ENCODE data around the gene RBM33. TPM values are rescaled to one million over a fixed set of nuclear protein-coding genes. Genes with fewer than 3 reads are reported as not detected.

The RBM33 gene
- total RNA-seq, 4 donors from 2014 or later = 62.8 to 129 (median 92.8) TPM

DNA sequence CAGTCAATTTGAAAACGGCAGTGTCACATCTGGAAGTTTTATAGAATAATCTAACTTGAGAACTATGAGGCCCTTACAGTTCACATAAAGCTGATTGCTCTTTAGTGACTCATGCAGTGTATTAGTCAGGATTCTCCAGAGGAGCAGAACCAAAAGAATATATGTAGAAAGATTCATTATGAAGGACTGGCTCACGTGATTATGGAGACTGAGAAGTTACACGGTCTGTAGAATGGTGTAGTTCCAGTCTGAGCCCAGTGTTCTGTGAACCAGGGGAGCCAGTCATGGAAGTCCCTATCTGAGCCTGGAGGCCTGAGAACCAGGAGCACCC, 21.5 kb downstream of the RBM33 start:
- Histone ChIP-seq H3K36me3 (no peaks in the 10 kb centered on the region), H3K4me1 (peaks cover 8 to 51% (median 13%) of the 10 kb centered on the region in 4 donors), H3K9me3 (no peaks in the 10 kb centered on the region), H3K27me3 (no peaks in the 10 kb centered on the region), H3K4me3 (no peak overlapping the region), H3K27ac (no peak overlapping the region)
- no peak for DNase-seq
- intact Hi-C loops (cut with DNase I; ENCODE audit: low total_unique reads) = no loop called here
- in situ Hi-C loops (cut with MboI; ENCODE audit: low pct_ligation_motif_present in 1 of 4, low pct_unique_long_range_greater_than_20kb in 1 of 4, low sequenced_read_pairs in 3 of 4) = no loop called here
- TF ChIP-seq POLR2A (IDR thresholded peaks at IDR 0.05) (no peak), EP300 (IDR thresholded peaks at IDR 0.05; ENCODE audit: low read depth) (no peak), POLR2AphosphoS5 (IDR thresholded peaks at IDR 0.05) (no peak)
- TF ChIP-seq, protein P1, sequence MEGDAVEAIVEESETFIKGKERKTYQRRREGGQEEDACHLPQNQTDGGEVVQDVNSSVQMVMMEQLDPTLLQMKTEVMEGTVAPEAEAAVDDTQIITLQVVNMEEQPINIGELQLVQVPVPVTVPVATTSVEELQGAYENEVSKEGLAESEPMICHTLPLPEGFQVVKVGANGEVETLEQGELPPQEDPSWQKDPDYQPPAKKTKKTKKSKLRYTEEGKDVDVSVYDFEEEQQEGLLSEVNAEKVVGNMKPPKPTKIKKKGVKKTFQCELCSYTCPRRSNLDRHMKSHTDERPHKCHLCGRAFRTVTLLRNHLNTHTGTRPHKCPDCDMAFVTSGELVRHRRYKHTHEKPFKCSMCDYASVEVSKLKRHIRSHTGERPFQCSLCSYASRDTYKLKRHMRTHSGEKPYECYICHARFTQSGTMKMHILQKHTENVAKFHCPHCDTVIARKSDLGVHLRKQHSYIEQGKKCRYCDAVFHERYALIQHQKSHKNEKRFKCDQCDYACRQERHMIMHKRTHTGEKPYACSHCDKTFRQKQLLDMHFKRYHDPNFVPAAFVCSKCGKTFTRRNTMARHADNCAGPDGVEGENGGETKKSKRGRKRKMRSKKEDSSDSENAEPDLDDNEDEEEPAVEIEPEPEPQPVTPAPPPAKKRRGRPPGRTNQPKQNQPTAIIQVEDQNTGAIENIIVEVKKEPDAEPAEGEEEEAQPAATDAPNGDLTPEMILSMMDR (IDR thresholded peaks at IDR 0.05) = no peak
- WGBS, 2 donors (ENCODE audit: low coverage in 1 of 2) = 60 to 66% methylated on average over 3 of the region's 3 CpGs

DNA sequence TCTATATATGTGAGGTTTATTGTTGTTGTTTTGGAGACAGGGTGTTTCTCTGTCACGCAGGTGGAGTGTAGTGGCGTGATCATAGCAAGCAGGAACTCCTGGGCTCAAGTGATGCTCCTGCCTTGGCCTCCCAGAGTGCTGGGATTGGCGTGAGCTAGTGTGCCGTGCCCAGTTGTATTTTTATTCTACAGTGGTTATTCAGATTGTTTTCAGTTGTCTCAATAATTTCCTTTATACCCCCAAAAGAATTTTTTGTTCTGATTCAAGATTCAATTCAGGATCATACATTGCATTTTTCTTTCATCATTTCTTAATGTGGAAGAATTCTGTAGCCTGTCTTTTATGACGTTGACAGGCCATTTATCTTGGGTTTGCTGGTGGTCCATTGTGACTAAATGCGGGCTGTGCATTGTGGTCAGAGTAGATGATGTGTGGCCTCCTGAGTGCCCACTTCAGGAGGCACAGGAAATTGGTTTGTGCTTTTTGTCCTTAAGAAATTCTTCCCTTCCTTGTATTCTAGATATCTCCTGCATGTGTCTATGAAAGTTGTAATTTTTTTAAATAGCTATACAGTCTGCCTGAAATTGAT, 22.9 kb downstream of the RBM33 start:
- no peak overlapping the region for H3K27ac ChIP-seq
- intact Hi-C loops (cut with DNase I; ENCODE audit: low total_unique reads) (no loop called here), in situ Hi-C loops (cut with MboI; ENCODE audit: low pct_ligation_motif_present in 1 of 4, low pct_unique_long_range_greater_than_20kb in 1 of 4, low sequenced_read_pairs in 3 of 4) (no loop called here)
- H3K9me3 ChIP-seq = no peaks in the 10 kb centered on the region
- TF ChIP-seq POLR2AphosphoS5 (IDR thresholded peaks at IDR 0.05) (no peak), POLR2A (IDR thresholded peaks at IDR 0.05) (no peak)
- TF ChIP-seq, protein P1 (IDR thresholded peaks at IDR 0.05) = no peak
- H3K4me3 ChIP-seq = no peak overlapping the region
- WGBS, 2 donors (ENCODE audit: low coverage in 1 of 2) = 85 to 90% methylated on average over 6 of the region's 6 CpGs
- no peak for DNase-seq
- H3K36me3 ChIP-seq = no peaks in the 10 kb centered on the region
- peaks cover 8 to 47% (median 12%) of the 10 kb centered on the region in 4 donors for H3K4me1 ChIP-seq
- H3K27me3 ChIP-seq = no peaks in the 10 kb centered on the region

DNA sequence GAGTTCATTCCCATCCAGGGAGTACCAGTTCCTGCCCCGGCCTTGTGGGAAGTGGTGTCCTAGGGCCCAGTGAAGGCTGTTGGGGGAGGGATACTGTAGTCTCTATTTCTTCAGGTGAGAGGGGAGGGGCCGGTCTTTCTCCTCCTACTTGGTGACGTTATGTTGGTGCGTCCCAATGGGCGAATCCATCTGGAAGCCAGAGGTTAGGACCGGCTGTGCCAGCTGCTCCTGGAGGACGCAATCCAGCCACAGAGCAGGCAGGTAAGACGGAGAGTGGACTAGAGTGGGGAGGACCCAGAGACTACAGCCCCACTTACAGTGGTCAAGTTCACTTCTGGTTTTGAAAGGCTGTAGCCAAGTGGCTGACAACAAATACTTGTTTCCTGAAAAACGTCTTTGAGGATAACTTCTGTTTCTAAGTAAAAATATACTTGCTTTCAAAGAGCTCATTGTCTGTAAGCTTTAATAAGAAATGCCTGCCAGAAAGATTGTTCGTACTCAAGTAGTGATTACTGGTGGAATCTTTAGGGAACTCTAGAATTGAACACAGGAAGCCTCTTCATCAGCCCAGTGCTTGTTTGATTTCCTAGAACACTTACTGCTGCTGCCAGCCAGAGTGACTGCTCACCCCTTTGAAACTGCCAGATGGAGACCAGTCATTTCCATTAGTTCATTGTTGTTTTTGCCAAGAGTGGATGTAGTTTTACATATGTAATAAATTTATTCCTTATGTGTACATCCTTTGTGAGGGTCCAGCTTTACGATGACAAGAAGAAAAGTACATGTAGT, 25.4 kb downstream of the RBM33 start:
- in situ Hi-C loops (cut with MboI; ENCODE audit: low pct_ligation_motif_present in 1 of 4, low pct_unique_long_range_greater_than_20kb in 1 of 4, low sequenced_read_pairs in 3 of 4) (no loop called here), intact Hi-C loops (cut with DNase I; ENCODE audit: low total_unique reads) (no loop called here)
- no peaks in the 10 kb centered on the region for H3K9me3 ChIP-seq
- H3K27me3 ChIP-seq = no peaks in the 10 kb centered on the region
- no peak overlapping the region for H3K27ac ChIP-seq
- no peak overlapping the region for H3K4me3 ChIP-seq
- H3K4me1 ChIP-seq = peaks cover 8 to 38% (median 9%) of the 10 kb centered on the region in 4 donors
- 71 to 77% methylated on average over 9 to 11 of the region's 11 CpGs for WGBS, 2 donors (ENCODE audit: low coverage in 1 of 2)
- TF ChIP-seq POLR2AphosphoS5 (IDR thresholded peaks at IDR 0.05) = no peak
- TF ChIP-seq EP300 (IDR thresholded peaks at IDR 0.05; ENCODE audit: low read depth) = no peak
- TF ChIP-seq, protein P1 (IDR thresholded peaks at IDR 0.05) = no peak
- TF ChIP-seq POLR2A (IDR thresholded peaks at IDR 0.05) = no peak
- H3K36me3 ChIP-seq = no peaks in the 10 kb centered on the region
- no peak for DNase-seq

DNA sequence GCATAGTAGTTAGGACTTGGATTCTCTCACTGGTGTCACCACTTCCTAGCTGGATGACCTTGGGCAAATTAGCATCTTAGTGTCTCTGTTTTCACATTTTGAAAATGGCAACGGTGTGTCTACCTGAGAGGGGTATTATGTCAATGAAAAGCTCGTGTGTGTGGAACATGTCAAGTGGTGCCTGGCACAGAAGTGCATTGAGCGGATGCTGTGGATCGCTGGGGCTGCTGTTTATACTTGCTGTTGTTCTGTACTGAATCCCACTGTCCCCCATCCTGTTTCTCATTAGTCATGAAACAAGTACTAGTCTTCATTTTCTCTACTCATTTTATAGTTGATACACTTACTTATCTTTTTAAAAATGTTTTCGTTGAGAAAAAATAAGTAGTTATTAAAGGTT, 26.1 kb downstream of the RBM33 start:
- intact Hi-C loops (cut with DNase I; ENCODE audit: low total_unique reads) (no loop called here), in situ Hi-C loops (cut with MboI; ENCODE audit: low pct_ligation_motif_present in 1 of 4, low pct_unique_long_range_greater_than_20kb in 1 of 4, low sequenced_read_pairs in 3 of 4) (no loop called here)
- H3K4me3 ChIP-seq = no peak overlapping the region
- peaks cover 4 to 33% (median 9%) of the 10 kb centered on the region in 4 donors for H3K4me1 ChIP-seq
- no peak for DNase-seq
- WGBS, 2 donors (ENCODE audit: low coverage in 1 of 2) = 58 to 64% methylated on average over 4 to 5 of the region's 5 CpGs
- no peak overlapping the region for H3K27ac ChIP-seq
- no peaks in the 10 kb centered on the region for H3K36me3 ChIP-seq
- H3K27me3 ChIP-seq = no peaks in the 10 kb centered on the region
- H3K9me3 ChIP-seq = no peaks in the 10 kb centered on the region
- TF ChIP-seq, protein P1 (IDR thresholded peaks at IDR 0.05) = no peak
- TF ChIP-seq POLR2A (IDR thresholded peaks at IDR 0.05) = no peak
- TF ChIP-seq POLR2AphosphoS5 (IDR thresholded peaks at IDR 0.05) = no peak
- TF ChIP-seq EP300 (IDR thresholded peaks at IDR 0.05; ENCODE audit: low read depth) = no peak
